ENCODE measurements around the gene OAT. TPM values are rescaled to one million over a fixed set of nuclear protein-coding genes. Genes with fewer than 3 reads are reported as not detected.

The OAT gene
- total and polyA plus RNA-seq, 2 donors (not counting 3 experiments of a cell fraction or from before 2014, with no cell fraction given), result 69.9 to 90.8 TPM

DNA sequence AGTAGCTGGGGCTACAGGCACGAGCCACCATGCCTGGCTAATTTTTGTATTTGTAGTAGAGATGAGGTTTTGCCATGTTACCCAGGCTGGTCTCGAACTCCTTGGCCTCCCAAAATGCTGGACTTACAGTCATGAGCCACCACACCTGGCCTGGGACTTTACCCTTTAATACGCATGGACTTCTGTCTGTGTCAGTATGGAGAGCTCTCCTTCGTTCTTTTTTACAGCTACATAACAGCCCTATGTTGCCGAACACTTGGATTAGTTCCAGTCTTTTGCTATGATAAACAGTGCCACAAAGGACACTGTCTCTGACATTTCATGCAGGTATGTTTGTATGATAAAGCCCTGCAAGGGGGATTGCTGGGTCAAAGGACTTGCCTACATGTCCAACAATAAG, 10.9 kb upstream of the OAT start:
- Histone ChIP-seq H4K20me1 (replicated peaks; ENCODE audit: control insufficient read depth, extremely low read depth, insufficient read depth, low read length) (no peaks in the 10 kb centered on the region), H3K9ac (replicated peaks; ENCODE audit: extremely low read depth, insufficient read depth, low read length) (no peak overlapping the region), H3K27ac (ENCODE audit: insufficient read depth, low read depth, low read length) (no peak overlapping the region), H3K4me3 (replicated peaks in 1 of 3; ENCODE audit: insufficient read depth in 1 of 3, low read depth in 1 of 3, low read length in 3 of 3) (no peak overlapping the region), H3K36me3 (ENCODE audit: control insufficient read depth in 2 of 2, extremely low read depth in 1 of 2, insufficient read depth in 2 of 2, low read length in 2 of 2) (no peaks in the 10 kb centered on the region), H3K9me3 (replicated peaks; ENCODE audit: control insufficient read depth, insufficient read depth, low read length) (no peaks in the 10 kb centered on the region), H3K4me1 (ENCODE audit: control insufficient read depth, extremely low read depth, insufficient read depth, low read length) (no peaks in the 10 kb centered on the region), H3K9me1 (replicated peaks; ENCODE audit: control insufficient read depth, extremely low read depth, insufficient read depth, low read length) (no peaks in the 10 kb centered on the region), H3K4me2 (ENCODE audit: insufficient read depth, low read length) (no peak overlapping the region), H3K79me2 (ENCODE audit: control insufficient read depth, insufficient read depth, low read length) (no peaks in the 10 kb centered on the region), H2AFZ (ENCODE audit: low read depth, low read length) (no peak overlapping the region), H3K27me3 (ENCODE audit: control insufficient read depth in 2 of 2, insufficient read depth in 2 of 2, low read length in 2 of 2) (peaks cover 2 to 7% of the 10 kb centered on the region in 2 experiments)
- POLR2A ChIA-PET, result no interaction called here
- CTCF ChIA-PET, result no interaction called here
- TF ChIP-seq JUN (IDR thresholded peaks at IDR 0.05; ENCODE audit: borderline replicate concordance, insufficient read depth, insufficient read length, low read depth) (no peak), EZH2 (IDR thresholded peaks at IDR 0.05; ENCODE audit: borderline replicate concordance, low read depth, low read length, severe bottlenecking) (no peak), POLR2AphosphoS5 (IDR thresholded peaks at IDR 0.05; ENCODE audit: insufficient read depth, low read depth, low read length) (no peak), POLR2A (IDR thresholded peaks at IDR 0.05; ENCODE audit: low read depth, low read length) (no peak), FOS (IDR thresholded peaks at IDR 0.05; ENCODE audit: borderline replicate concordance, insufficient read depth, low read length) (no peak), MYC (IDR thresholded peaks at IDR 0.05; ENCODE audit: low read depth, low read length) (no peak), GATA2 (IDR thresholded peaks at IDR 0.05; ENCODE audit: insufficient read depth, insufficient read length, low read depth, low read length) (no peak)
- TF ChIP-seq, protein P1, sequence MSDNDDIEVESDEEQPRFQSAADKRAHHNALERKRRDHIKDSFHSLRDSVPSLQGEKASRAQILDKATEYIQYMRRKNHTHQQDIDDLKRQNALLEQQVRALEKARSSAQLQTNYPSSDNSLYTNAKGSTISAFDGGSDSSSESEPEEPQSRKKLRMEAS (IDR thresholded peaks at IDR 0.05; ENCODE audit: insufficient read depth, insufficient read length), result no peak
- TF ChIP-seq, protein P2, sequence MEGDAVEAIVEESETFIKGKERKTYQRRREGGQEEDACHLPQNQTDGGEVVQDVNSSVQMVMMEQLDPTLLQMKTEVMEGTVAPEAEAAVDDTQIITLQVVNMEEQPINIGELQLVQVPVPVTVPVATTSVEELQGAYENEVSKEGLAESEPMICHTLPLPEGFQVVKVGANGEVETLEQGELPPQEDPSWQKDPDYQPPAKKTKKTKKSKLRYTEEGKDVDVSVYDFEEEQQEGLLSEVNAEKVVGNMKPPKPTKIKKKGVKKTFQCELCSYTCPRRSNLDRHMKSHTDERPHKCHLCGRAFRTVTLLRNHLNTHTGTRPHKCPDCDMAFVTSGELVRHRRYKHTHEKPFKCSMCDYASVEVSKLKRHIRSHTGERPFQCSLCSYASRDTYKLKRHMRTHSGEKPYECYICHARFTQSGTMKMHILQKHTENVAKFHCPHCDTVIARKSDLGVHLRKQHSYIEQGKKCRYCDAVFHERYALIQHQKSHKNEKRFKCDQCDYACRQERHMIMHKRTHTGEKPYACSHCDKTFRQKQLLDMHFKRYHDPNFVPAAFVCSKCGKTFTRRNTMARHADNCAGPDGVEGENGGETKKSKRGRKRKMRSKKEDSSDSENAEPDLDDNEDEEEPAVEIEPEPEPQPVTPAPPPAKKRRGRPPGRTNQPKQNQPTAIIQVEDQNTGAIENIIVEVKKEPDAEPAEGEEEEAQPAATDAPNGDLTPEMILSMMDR (IDR thresholded peaks at IDR 0.05; ENCODE audit: extremely low read depth in 1 of 2, insufficient read depth in 1 of 2, low read depth in 1 of 2, low read length in 2 of 2), result no peak
- no peak for FAIRE-seq
- intact Hi-C loops (cut with micrococcal nuclease), result no loop called here
- DNase-seq (ENCODE audit: low read depth, low spot score), result no peak
- no TSS peak for BruUV-seq (replicated peaks)
- dilution Hi-C loops (cut with MboI; ENCODE audit: extremely low pct_ligation_motif_present, low sequenced_read_pairs), result no loop called here
